GM10266 (cell line): Measurements from ENCODE around the gene PRKCI.
A peak's percentile ranks its signal among the peaks of the same experiment; 100 is the strongest.
"Not testable (repeated sequence)": the region's sequence is repeated elsewhere in the genome, so short reads cannot be mapped to it uniquely, and the experiment has no call there.

Experiments used
- DNase-seq: peaks from one replicate; pipeline ENCODE4 v3.0.0; 2012; ENCODE audit errors: extremely low spot score
- TF ChIP-seq, protein P1 (sequence below): IDR thresholded peaks from 2 replicates; pipeline ENCODE4 v1.5.1; 2012; ENCODE audit warnings: mild to moderate bottlenecking, low read depth; ENCODE audit not compliant: control insufficient read depth, insufficient read depth; ENCODE audit errors: missing control alignments

The PRKCI gene

GRCh38 chr3:170221924-170222646 is at the start of gene PRKCI:
TSS of gene PRKCI (plus strand) at chr3:170222424. CDS start at chr3:170222670, 246 bp downstream.
- DNase-seq: peak; percentile 95
- TF ChIP-seq, protein P1, sequence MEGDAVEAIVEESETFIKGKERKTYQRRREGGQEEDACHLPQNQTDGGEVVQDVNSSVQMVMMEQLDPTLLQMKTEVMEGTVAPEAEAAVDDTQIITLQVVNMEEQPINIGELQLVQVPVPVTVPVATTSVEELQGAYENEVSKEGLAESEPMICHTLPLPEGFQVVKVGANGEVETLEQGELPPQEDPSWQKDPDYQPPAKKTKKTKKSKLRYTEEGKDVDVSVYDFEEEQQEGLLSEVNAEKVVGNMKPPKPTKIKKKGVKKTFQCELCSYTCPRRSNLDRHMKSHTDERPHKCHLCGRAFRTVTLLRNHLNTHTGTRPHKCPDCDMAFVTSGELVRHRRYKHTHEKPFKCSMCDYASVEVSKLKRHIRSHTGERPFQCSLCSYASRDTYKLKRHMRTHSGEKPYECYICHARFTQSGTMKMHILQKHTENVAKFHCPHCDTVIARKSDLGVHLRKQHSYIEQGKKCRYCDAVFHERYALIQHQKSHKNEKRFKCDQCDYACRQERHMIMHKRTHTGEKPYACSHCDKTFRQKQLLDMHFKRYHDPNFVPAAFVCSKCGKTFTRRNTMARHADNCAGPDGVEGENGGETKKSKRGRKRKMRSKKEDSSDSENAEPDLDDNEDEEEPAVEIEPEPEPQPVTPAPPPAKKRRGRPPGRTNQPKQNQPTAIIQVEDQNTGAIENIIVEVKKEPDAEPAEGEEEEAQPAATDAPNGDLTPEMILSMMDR: peak; percentile 9

- no peak for DNase-seq
- TF ChIP-seq, protein P1: no peak
Measured at GRCh38 chr3:170178651-170179050, 43.6 kb upstream of the PRKCI start.

GRCh38 chr3:170179432-170179831 is 42.8 kb upstream of the PRKCI start:
- DNase-seq: no peak
- TF ChIP-seq, protein P1: no peak

DNA sequence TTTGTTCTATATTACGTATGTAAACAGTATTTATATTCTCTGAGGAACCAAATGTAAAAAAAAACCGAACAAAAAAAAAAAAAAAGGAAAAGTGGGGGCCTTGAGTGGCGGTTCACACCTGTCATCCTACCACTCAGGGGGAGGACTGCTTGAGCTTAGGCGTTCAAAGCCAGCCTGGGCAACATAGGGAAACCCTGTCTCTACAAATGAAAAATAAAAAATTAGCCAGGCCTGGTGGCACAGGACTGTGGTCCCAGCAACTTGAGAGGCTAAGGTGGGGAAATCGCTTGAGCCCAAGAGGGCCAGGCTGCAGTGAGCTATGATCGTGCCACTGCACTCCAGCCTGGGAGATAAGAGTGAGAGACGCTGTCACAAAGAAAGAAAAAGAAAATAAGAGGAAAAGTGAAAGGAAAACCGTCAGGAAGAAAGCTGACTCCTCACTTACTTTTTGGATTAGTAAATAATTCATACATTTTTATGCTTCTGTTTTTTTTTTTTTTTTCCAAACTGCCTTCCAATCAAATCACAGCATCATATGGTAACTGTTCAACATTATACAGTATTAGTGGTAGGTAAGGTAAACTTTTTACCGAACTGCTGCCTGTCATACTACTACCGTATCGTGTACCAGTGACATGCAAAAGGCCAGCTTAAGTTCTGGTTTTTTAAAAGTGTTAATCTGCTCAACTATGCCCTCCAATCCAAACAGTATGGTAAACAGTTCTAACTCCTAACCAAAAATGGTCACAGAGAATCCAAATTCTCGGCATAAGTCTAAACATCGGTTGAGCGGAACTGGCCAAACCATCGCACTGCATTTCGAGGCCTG is 41.9 kb upstream of the PRKCI start:
- DNase-seq: peak; percentile 56

DNA sequence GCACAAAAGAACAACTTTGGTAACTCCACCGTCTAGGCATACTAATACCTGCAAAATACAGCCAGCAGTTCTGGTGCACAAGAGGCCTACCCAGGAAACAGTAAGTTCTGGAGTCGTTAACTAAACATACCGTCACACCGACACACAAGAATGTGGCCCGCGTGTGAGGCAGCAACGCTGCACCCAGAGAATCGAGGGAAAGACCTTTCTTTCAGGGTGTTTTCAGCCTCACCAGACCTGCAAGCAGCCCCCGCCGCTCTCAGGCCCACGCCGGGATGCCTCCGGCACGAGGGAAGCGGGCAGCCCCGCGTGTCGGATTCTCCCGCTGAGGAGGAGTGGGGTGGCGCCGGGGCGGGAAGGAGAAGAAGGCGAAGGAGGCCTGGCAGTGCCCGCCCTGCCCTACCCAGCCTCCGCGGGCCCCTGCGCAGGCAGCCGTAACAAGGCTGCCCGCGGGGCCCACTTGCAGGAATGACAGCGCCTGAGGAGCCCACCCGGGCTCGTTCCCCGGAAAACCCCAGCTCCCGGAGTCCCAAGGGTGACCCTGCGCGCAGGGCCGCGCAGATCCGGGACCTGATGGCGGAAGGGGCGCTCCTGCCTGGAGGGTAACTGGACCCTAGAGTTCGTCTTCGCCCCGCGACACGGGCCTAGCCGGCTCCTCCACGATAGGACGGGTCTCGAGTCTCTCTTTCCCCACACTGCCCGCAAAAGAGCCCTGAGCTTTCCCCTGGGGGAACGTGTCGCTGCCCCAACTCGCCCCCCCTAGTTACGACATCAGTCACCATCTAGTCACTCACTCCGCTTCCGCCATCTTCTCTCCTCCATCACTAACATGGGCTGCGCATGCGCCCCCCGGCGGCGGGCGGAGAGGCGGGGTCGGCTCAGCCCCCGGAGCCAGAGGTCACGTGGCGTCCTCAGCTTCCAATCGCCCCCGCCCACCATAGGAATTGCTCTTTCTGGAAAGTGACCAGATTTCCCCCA is 41.0 kb upstream of the PRKCI start, which contains the start of gene PHC3:
PHC3 (minus strand) TSS at position 826 of the 978 bp plus-strand sequence; CDS start at position 808, 18 bp downstream.
- TF ChIP-seq, protein P1: peak; percentile 26
- peak; percentile 98 for DNase-seq

More for the DNA sequence above, 41.9 kb upstream of the PRKCI start:
- TF ChIP-seq, protein P1: no peak

DNA sequence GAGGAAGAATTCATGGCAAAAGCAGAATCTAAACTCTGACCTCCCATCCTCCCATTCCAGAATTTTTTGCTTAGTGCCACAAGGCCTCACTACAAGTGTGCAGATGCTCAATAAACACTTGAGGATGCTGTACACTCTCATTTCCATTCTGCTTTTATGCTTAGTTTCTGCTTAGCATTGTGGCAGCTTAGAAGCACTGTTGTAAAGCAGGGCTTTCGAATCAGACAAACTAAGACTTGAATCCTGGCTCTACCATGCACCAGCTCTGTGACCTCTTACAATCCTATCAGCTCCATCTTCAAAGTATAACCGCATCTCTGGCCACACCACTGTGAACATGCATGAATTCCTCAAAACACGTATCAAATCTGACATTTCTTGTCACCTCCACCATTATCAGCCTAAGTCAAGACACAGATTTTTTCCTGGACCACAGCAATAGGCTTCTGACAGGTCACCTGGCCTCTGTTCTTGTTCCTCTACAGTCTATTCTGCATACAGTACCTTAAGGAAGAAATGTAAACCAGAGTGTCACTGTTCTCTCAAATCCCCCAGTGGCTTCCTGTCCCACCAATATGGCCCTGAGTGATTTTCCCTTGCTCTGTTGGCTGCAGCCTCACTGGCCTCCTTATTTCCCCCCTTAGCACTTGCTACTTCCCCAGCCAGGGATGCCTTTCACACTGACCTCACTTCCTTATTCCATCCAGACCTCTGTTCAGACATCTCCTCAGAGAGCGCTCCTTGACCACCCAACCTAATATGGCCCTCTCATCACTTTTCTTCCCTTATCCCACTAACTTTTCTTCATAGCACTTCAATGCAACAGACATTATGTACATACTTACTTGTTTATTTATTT is 32.6 kb upstream of the PRKCI start:
- DNase-seq: no peak
- TF ChIP-seq, protein P1: no peak

- not testable (repeated sequence) for DNase-seq
Measured at GRCh38 chr3:170195759-170196158, 26.5 kb upstream of the PRKCI start.
